ENCODE measurements around the gene P2RY2. TPM values are rescaled to one million over a fixed set of nuclear protein-coding genes. Genes with fewer than 3 reads are reported as not detected.

Gene P2RY2
- polyA plus RNA-seq, 1 donor: 4.8 TPM

GRCh38 chr11:73203790-73204189 lies 14.3 kb upstream of the P2RY2 start:
- no CpG with 5 or more reads among the region's 4 CpGs for WGBS (ENCODE audit: insufficient coverage, low lambda C conversion rate)
- Histone ChIP-seq H3K36me3 (ENCODE audit: control insufficient read depth, insufficient read depth, low read length) (no peaks in the 10 kb centered on the region), H3K27ac (ENCODE audit: low read length) (no peak overlapping the region), H3K4me1 (ENCODE audit: control insufficient read depth, insufficient read depth, low read length) (peaks cover 58% of the 10 kb centered on the region), H3K27me3 (ENCODE audit: control insufficient read depth, insufficient read depth, low read length) (no peaks in the 10 kb centered on the region), H3K4me3 (ENCODE audit: low read length) (no peak overlapping the region), H3K9me3 (ENCODE audit: control insufficient read depth, low read depth, low read length) (no peaks in the 10 kb centered on the region)
- DNase-seq: no peak

GRCh38 chr11:73204711-73205121 lies 13.4 kb upstream of the P2RY2 start:
- no peak overlapping the region for H3K4me3 ChIP-seq (ENCODE audit: low read length)
- no peaks in the 10 kb centered on the region for H3K36me3 ChIP-seq (ENCODE audit: control insufficient read depth, insufficient read depth, low read length)
- no peaks in the 10 kb centered on the region for H3K9me3 ChIP-seq (ENCODE audit: control insufficient read depth, low read depth, low read length)
- H3K27me3 ChIP-seq (ENCODE audit: control insufficient read depth, insufficient read depth, low read length): no peaks in the 10 kb centered on the region
- H3K4me1 ChIP-seq (ENCODE audit: control insufficient read depth, insufficient read depth, low read length): peaks cover 56% of the 10 kb centered on the region
- no peak for DNase-seq
- 100% methylated on average over 1 of the region's 8 CpGs for WGBS (ENCODE audit: insufficient coverage, low lambda C conversion rate)
- H3K27ac ChIP-seq (ENCODE audit: low read length): peak overlapping the region; percentile 53

- Histone ChIP-seq H3K27me3 (ENCODE audit: control insufficient read depth, insufficient read depth, low read length) (no peaks in the 10 kb centered on the region), H3K27ac (ENCODE audit: low read length) (peak overlapping the region; percentile 55), H3K4me3 (ENCODE audit: low read length) (no peak overlapping the region), H3K4me1 (ENCODE audit: control insufficient read depth, insufficient read depth, low read length) (peaks cover 49% of the 10 kb centered on the region), H3K9me3 (ENCODE audit: control insufficient read depth, low read depth, low read length) (no peaks in the 10 kb centered on the region), H3K36me3 (ENCODE audit: control insufficient read depth, insufficient read depth, low read length) (no peaks in the 10 kb centered on the region)
- DNase-seq: peak; percentile 76 to 82
- no CpG with 5 or more reads among the region's 5 CpGs for WGBS (ENCODE audit: insufficient coverage, low lambda C conversion rate)
These were observed 12.3 kb upstream of the P2RY2 start for GRCh38 chr11:73205661-73206343.

GRCh38 chr11:73206801-73207200 lies 11.3 kb upstream of the P2RY2 start:
- H3K9me3 ChIP-seq (ENCODE audit: control insufficient read depth, low read depth, low read length): no peaks in the 10 kb centered on the region
- WGBS (ENCODE audit: insufficient coverage, low lambda C conversion rate): no CpG with 5 or more reads among the region's 2 CpGs
- H3K27ac ChIP-seq (ENCODE audit: low read length): no peak overlapping the region
- H3K27me3 ChIP-seq (ENCODE audit: control insufficient read depth, insufficient read depth, low read length): no peaks in the 10 kb centered on the region
- no peak for DNase-seq
- no peaks in the 10 kb centered on the region for H3K36me3 ChIP-seq (ENCODE audit: control insufficient read depth, insufficient read depth, low read length)
- H3K4me1 ChIP-seq (ENCODE audit: control insufficient read depth, insufficient read depth, low read length): peaks cover 40% of the 10 kb centered on the region
- H3K4me3 ChIP-seq (ENCODE audit: low read length): no peak overlapping the region

DNA sequence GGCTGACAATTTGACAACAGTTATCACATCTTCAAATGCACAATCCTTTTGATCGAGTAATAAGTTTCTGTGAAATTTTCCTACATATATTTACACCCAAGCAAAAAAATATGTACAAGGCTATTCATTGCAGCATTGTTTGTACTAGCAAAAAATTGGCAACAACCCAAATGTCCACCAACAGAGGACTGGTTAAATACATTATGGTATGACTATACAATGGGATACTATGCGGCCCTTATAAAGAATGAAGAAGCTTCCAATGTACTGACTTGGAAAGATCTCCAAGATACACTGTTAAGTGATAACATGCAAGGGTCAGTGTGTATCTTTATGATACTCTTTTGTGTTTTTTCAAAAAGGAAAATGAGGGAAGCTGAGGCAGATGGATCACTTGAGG lies 8.2 kb upstream of the P2RY2 start:
- Histone ChIP-seq H3K4me1 (ENCODE audit: control insufficient read depth, insufficient read depth, low read length) (peaks cover 10% of the 10 kb centered on the region), H3K4me3 (ENCODE audit: low read length) (no peak overlapping the region), H3K27ac (ENCODE audit: low read length) (no peak overlapping the region), H3K36me3 (ENCODE audit: control insufficient read depth, insufficient read depth, low read length) (no peaks in the 10 kb centered on the region), H3K9me3 (ENCODE audit: control insufficient read depth, low read depth, low read length) (no peaks in the 10 kb centered on the region), H3K27me3 (ENCODE audit: control insufficient read depth, insufficient read depth, low read length) (no peaks in the 10 kb centered on the region)
- WGBS (ENCODE audit: insufficient coverage, low lambda C conversion rate): no CpG with 5 or more reads among the region's 2 CpGs
- no peak for DNase-seq

GRCh38 chr11:73210916-73211667 lies 7.0 kb upstream of the P2RY2 start:
- Histone ChIP-seq H3K36me3 (ENCODE audit: control insufficient read depth, insufficient read depth, low read length) (no peaks in the 10 kb centered on the region), H3K4me1 (ENCODE audit: control insufficient read depth, insufficient read depth, low read length) (peaks cover under 1% of the 10 kb centered on the region), H3K4me3 (ENCODE audit: low read length) (no peak overlapping the region), H3K27ac (ENCODE audit: low read length) (no peak overlapping the region), H3K27me3 (ENCODE audit: control insufficient read depth, insufficient read depth, low read length) (no peaks in the 10 kb centered on the region), H3K9me3 (ENCODE audit: control insufficient read depth, low read depth, low read length) (no peaks in the 10 kb centered on the region)
- 96% methylated on average over 3 of the region's 4 CpGs for WGBS (ENCODE audit: insufficient coverage, low lambda C conversion rate)
- no peak for DNase-seq

- Histone ChIP-seq H3K4me3 (ENCODE audit: low read length) (no peak overlapping the region), H3K27me3 (ENCODE audit: control insufficient read depth, insufficient read depth, low read length) (peaks cover 8% of the 10 kb centered on the region), H3K27ac (ENCODE audit: low read length) (no peak overlapping the region), H3K36me3 (ENCODE audit: control insufficient read depth, insufficient read depth, low read length) (no peaks in the 10 kb centered on the region), H3K4me1 (ENCODE audit: control insufficient read depth, insufficient read depth, low read length) (peaks cover 13% of the 10 kb centered on the region), H3K9me3 (ENCODE audit: control insufficient read depth, low read depth, low read length) (no peaks in the 10 kb centered on the region)
- DNase-seq: no peak
- 100% methylated on average over 1 of the region's 8 CpGs for WGBS (ENCODE audit: insufficient coverage, low lambda C conversion rate)
These were observed 4.6 kb upstream of the P2RY2 start for GRCh38 chr11:73213196-73214143.

- no peaks in the 10 kb centered on the region for H3K36me3 ChIP-seq (ENCODE audit: control insufficient read depth, insufficient read depth, low read length)
- no peak for DNase-seq
- no peaks in the 10 kb centered on the region for H3K9me3 ChIP-seq (ENCODE audit: control insufficient read depth, low read depth, low read length)
- peaks cover 17% of the 10 kb centered on the region for H3K27me3 ChIP-seq (ENCODE audit: control insufficient read depth, insufficient read depth, low read length)
- WGBS (ENCODE audit: insufficient coverage, low lambda C conversion rate): 100% methylated on average over 1 of the region's 5 CpGs
- no peak overlapping the region for H3K4me3 ChIP-seq (ENCODE audit: low read length)
- H3K27ac ChIP-seq (ENCODE audit: low read length): no peak overlapping the region
- peaks cover 23% of the 10 kb centered on the region for H3K4me1 ChIP-seq (ENCODE audit: control insufficient read depth, insufficient read depth, low read length)
These were observed 2.6 kb upstream of the P2RY2 start for GRCh38 chr11:73215191-73216134.

GRCh38 chr11:73216465-73216864 lies 1.6 kb upstream of the P2RY2 start:
- H3K27ac ChIP-seq (ENCODE audit: low read length): no peak overlapping the region
- peaks cover 17% of the 10 kb centered on the region for H3K27me3 ChIP-seq (ENCODE audit: control insufficient read depth, insufficient read depth, low read length)
- H3K4me1 ChIP-seq (ENCODE audit: control insufficient read depth, insufficient read depth, low read length): peaks cover 27% of the 10 kb centered on the region
- no peak for DNase-seq
- no CpG with 5 or more reads among the region's 2 CpGs for WGBS (ENCODE audit: insufficient coverage, low lambda C conversion rate)
- no peak overlapping the region for H3K4me3 ChIP-seq (ENCODE audit: low read length)
- no peaks in the 10 kb centered on the region for H3K9me3 ChIP-seq (ENCODE audit: control insufficient read depth, low read depth, low read length)
- H3K36me3 ChIP-seq (ENCODE audit: control insufficient read depth, insufficient read depth, low read length): no peaks in the 10 kb centered on the region
